HL-60/S4 treated with retinoic acid at 250 ng/mL for 4 days and 3 days (cell line): ENCODE data around the gene NUP58.

Experiments
- in situ Hi-C: fragments of 300-500 bp; cut with MboI; formaldehyde crosslinking; loops from 2 replicates; pipeline ENCODE4 v1.7.0; 2022; ENCODE audit warnings: low sequenced_read_pairs

The NUP58 gene

GRCh38 chr13:25372284-25373081, 71.1 kb downstream of the NUP58 start:
- in situ Hi-C loops, result no loop called here

- in situ Hi-C loops, result no loop called here
Observed at GRCh38 chr13:25375727-25376358, 74.4 kb downstream of the NUP58 start.

- in situ Hi-C loops, result no loop called here
Observed at GRCh38 chr13:25377244-25377962, 76.0 kb downstream of the NUP58 start.

GRCh38 chr13:25378528-25378927, 77.1 kb downstream of the NUP58 start:
- in situ Hi-C loops, result no loop called here

- in situ Hi-C loops, result no loop called here
Observed at GRCh38 chr13:25379011-25379410, 77.6 kb downstream of the NUP58 start.

- in situ Hi-C loops, result no loop called here
Observed at GRCh38 chr13:25380082-25380481, 78.7 kb downstream of the NUP58 start.

- in situ Hi-C loops, result no loop called here
Observed at GRCh38 chr13:25380741-25381324, 79.4 kb downstream of the NUP58 start.

- in situ Hi-C loops, result no loop called here
Observed at GRCh38 chr13:25384758-25385410, 83.5 kb downstream of the NUP58 start.

GRCh38 chr13:25391932-25392331, 90.5 kb downstream of the NUP58 start:
- in situ Hi-C loops, result no loop called here
